Measurements from ENCODE around the gene TCF3.
"Not testable (repeated sequence)": the region's sequence is repeated elsewhere in the genome, so short reads cannot be mapped to it uniquely, and the experiment has no call there.

The TCF3 gene

DNA sequence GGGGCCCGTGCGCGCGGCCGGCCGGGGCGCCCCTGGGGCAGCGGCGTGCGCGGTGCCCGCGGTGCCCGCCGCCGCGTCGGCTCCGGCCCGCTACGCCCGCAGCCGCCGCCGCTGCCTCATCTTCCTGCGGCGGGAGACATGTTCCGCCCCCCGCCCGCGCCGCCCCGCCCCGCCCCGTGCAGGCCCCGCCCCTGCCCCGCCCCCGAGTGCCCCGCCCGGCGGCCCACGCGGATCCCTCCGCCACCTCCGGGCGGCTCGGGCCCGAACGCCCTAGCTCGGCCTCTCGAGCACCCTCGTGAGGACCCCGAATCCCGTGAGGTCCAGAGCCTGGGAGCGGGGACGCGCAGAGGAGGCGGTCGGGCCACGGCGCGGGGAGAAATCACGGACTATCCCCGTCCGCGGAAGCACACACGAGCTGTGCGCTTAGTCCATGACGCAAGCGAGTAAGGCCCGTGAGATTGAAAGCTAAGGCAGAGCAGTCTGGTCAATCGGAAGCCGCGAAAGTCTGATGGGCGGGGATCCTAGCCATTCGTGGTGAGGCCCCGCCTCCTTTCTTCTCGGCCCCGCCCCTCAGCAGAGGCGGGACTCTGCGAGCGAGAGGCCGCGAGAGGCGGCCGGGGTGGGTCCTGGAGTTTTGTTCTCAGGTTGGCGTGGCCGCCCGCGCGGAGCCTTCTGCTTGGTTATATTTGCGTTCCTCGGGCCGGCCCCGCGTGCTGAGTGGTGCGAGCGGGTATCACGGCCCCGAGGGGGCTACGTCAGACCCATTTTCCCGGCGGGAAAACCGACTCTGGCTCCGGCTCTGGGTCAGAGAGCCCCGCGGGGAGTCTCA, at the start of gene TCF3:
Gene TCF3, minus strand, starts transcription at position 145 of the 829 bp plus-strand sequence. CDS start 2,367 bp downstream, outside the sequence.
- Histone ChIP-seq H2AFZ (ENCODE audit: low read depth, low read length) (peak within 1 kb of the TSS; percentile 42), H3K27me3 (ENCODE audit: insufficient read depth, low read length) (peaks cover 14% of the 10 kb centered on the region), H3K36me3 (ENCODE audit: insufficient read depth, low read length) (peaks cover 26% of the 10 kb centered on the region), H3K4me3 (ENCODE audit: low read length) (peak within 1 kb of the TSS; percentile 97), H3K9me3 (ENCODE audit: low read length) (peaks cover 2% of the 10 kb centered on the region), H3K4me1 (ENCODE audit: insufficient read depth, low read length) (peaks cover 12% of the 10 kb centered on the region)

DNA sequence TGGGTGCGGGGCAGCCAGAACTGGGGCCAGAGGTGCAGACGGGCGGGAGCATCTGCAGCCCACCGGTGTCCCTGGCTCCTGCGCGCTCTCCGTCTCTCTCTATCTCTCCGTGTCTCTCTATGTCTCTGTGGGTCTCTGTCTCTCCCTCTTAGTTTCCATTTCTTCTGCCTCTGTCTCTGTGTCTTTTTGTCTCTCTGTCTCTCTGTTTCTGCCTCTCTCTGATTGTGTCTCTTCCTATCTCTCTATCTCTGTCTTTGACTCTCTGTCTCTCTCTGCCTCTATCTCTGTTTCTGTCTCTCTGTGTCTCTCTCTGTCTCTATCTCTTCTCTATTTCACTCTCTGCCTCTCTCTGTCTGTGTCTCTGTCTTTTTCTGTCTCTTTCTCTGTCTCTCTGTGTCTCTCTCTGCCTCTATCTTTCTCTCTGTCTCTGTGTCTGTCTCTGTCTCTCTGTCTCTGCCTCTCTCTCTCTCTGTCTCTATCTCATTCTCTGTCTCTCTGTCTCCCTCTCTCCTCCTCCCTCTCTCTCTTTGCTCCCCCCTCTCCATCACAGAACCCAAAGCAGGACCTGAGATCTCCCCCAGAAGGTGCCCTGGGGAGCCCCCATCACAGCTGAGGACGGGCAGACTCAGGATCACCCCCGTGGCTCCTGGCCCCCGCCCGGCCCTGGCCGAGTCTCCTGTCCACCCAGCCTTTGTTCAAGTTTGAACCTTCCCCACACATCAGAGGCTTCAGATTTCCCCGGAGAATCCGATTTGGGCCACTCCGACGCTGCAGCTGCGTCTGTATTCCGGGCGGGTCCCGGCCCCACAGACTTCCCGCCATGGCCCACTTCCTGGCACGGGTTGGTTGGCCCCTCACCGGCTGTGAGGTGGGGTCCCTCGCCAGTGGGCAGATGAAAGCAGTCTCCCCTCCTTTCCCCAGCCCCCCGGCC, 48.6 kb upstream of the TCF3 start:
- no peaks in the 10 kb centered on the region for H3K36me3 ChIP-seq (ENCODE audit: insufficient read depth, low read length)
- H3K27me3 ChIP-seq (ENCODE audit: insufficient read depth, low read length): peaks cover 4% of the 10 kb centered on the region
- H3K9me3 ChIP-seq (ENCODE audit: low read length): peaks cover 2% of the 10 kb centered on the region
- no peak overlapping the region for H3K4me3 ChIP-seq (ENCODE audit: low read length)
- no peaks in the 10 kb centered on the region for H3K4me1 ChIP-seq (ENCODE audit: insufficient read depth, low read length)
- no peak overlapping the region for H2AFZ ChIP-seq (ENCODE audit: low read depth, low read length)

DNA sequence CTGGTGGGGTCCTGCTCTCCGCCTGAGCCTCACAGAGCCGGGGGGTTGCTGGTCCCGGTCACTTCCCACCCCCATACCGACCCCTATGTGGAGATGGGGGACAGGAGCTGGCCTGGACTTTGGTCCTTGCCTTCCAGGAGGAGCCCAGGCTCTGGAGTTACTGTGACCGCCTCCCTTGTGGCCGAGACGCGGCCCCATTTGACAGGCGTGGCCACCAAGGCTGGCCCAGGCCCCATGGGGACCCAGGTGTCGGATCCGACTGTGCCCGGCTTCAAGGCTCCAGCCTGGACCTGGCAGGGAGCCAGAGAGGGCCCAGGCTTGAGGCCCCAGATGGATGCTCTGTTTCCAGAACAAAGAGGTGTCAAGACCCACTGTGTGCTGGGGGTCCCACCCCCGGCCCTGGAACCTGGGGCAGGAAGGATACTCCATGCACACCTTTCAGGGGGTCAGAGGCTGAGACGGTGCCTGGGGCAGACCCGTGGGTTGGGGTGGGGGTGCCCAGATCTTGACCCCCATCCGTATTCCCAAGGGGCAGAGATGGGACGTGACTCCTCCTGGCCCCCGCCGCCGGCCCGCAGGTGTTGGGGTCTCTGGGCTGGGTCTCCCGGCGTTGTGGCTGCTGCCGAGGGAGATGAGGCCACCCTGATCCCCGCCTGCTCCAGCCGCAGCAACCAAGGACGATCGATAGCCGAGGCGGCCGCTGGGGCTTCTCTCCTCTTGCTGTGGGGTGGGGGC, 47.8 kb upstream of the TCF3 start:
- no peaks in the 10 kb centered on the region for H3K36me3 ChIP-seq (ENCODE audit: insufficient read depth, low read length)
- H3K9me3 ChIP-seq (ENCODE audit: low read length): peaks cover 2% of the 10 kb centered on the region
- no peak overlapping the region for H3K4me3 ChIP-seq (ENCODE audit: low read length)
- H3K27me3 ChIP-seq (ENCODE audit: insufficient read depth, low read length): peaks cover 4% of the 10 kb centered on the region
- no peaks in the 10 kb centered on the region for H3K4me1 ChIP-seq (ENCODE audit: insufficient read depth, low read length)
- no peak overlapping the region for H2AFZ ChIP-seq (ENCODE audit: low read depth, low read length)

DNA sequence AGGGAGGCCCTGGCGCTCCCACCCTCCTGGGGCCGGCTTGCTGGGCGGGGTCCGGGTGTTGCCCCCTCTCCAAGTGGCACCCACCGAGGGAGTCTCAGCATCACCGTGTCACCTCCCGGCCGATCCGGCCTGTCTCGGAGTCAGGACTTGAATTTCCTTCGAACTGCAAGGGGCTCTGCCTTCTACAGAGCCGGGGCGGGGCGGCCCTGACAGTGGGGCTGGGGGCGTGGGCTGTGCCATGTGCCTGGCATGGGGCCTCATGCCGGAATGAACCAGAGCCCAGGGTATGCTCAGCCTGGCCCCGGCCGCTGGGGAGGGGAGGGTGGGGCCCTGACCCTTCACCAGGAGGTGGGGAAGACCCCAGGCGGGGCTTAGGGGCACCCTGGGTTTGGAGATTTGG, 47.0 kb upstream of the TCF3 start:
- no peak overlapping the region for H2AFZ ChIP-seq (ENCODE audit: low read depth, low read length)
- H3K4me3 ChIP-seq (ENCODE audit: low read length): no peak overlapping the region
- H3K9me3 ChIP-seq (ENCODE audit: low read length): peaks cover 2% of the 10 kb centered on the region
- H3K4me1 ChIP-seq (ENCODE audit: insufficient read depth, low read length): no peaks in the 10 kb centered on the region
- H3K27me3 ChIP-seq (ENCODE audit: insufficient read depth, low read length): peaks cover 4% of the 10 kb centered on the region
- H3K36me3 ChIP-seq (ENCODE audit: insufficient read depth, low read length): no peaks in the 10 kb centered on the region

DNA sequence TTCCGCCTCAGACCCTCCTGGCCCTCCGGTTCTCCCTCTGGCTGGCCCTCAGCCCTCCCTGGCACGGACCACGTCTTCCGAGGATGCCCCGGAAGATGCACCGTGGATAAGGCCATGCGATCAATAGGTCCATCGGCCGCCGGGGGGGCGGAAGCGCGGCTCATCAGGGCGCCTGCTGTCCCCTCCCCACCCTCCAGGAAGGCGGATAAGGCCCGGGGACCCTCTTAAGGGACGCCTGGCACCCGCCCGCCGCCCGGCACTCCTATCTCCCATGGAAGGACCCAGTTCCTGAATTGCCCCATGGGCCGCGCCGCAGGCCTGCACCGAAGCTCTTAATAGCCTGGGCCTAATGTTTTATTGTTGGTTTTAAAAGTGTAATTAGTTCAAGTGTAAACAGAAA, 46.2 kb upstream of the TCF3 start:
- H3K27me3 ChIP-seq (ENCODE audit: insufficient read depth, low read length): peaks cover 5% of the 10 kb centered on the region
- no peaks in the 10 kb centered on the region for H3K36me3 ChIP-seq (ENCODE audit: insufficient read depth, low read length)
- no peak overlapping the region for H3K4me3 ChIP-seq (ENCODE audit: low read length)
- peaks cover 2% of the 10 kb centered on the region for H3K9me3 ChIP-seq (ENCODE audit: low read length)
- H3K4me1 ChIP-seq (ENCODE audit: insufficient read depth, low read length): no peaks in the 10 kb centered on the region
- no peak overlapping the region for H2AFZ ChIP-seq (ENCODE audit: low read depth, low read length)

DNA sequence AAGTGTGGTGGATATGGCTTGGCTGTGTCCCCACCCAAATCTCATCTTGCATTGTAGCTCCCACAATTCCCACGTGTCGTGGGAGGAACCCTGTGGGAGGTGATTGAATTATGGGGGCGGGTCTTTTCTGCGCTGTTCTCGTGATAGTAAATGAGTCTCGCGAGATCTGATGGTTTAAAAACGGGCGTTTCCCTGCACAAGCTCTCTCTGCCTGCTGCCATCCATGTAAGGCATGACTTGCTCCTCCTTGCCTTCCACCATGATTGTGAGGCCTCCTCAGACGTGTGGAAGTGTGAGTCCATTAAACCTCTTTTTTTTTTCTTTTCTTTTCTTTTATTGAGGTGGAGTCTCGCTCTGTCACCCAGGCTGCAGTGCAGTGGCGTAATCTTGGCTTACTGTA, 43.1 kb upstream of the TCF3 start:
- H3K4me1 ChIP-seq (ENCODE audit: insufficient read depth, low read length); H2AFZ ChIP-seq (ENCODE audit: low read depth, low read length); H3K9me3 ChIP-seq (ENCODE audit: low read length); H3K4me3 ChIP-seq (ENCODE audit: low read length); H3K36me3 ChIP-seq (ENCODE audit: insufficient read depth, low read length): not testable (repeated sequence)
- peaks cover 27% of the 10 kb centered on the region for H3K27me3 ChIP-seq (ENCODE audit: insufficient read depth, low read length)

DNA sequence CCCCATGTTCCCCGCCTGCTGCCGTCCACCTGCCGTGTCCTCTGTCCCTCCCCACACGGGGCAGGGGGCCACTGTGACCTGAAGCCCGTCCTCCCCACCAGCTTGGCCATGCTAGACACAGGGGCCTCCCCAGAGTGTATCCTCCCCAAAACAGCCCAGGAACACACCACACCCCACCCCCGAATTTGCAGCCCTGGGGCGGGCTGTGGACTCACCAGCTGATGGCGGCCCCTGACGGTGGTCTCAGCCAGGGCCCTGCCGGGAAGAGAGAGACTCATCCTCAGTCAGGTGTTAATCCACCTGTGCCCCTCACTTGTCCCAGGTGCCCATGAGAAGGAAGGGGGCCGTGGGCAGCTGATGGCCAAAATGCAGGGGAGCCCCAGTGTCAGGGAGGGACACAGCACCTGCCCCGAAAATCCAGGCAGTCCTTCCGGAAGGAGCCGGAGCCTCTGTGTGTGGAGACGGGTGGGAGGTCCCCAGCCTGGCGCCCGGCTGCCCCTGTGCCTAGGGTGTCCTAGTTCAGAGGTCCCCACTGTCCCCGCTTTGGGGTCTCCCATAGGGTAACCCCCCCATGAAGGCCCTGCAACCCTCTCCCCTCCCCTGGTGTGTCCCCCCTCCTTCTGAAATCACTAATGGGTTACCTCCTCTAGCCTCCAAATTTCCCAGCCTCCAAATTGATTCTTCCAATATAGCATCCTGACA, 39.3 kb upstream of the TCF3 start:
- Histone ChIP-seq H3K4me1 (ENCODE audit: insufficient read depth, low read length) (no peaks in the 10 kb centered on the region), H3K36me3 (ENCODE audit: insufficient read depth, low read length) (no peaks in the 10 kb centered on the region), H2AFZ (ENCODE audit: low read depth, low read length) (no peak overlapping the region), H3K9me3 (ENCODE audit: low read length) (peaks cover 2% of the 10 kb centered on the region), H3K4me3 (ENCODE audit: low read length) (no peak overlapping the region), H3K27me3 (ENCODE audit: insufficient read depth, low read length) (peaks cover 31% of the 10 kb centered on the region)

DNA sequence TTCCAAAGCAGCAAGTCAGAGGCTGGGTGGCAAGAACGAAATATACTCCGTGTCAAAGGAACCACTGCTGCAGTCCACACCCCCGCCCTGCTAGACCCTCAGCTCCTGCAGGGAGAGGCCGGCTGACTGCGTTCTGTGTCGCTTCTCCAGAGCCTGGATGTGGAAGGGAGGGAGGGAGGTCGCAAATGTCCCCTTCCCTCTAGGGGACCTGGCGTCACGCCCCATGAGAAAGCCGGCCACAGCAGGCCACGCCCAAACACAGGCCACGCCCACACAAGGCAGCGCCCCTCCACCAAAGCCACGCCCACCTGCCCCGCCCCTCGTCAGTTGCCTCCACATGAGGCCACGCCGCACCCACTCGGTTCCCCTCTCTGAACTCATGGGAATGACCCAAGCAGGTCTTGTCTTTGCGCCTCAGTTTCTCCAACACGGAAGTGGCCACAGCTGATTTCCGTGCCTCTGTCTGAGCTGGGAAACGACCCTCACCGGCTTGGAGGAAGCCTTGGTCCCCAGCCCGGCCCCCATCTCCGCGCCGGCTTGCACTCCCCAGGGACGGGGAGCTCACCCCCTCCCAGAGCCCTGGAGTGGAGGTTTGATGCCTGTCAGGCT, 38.4 kb upstream of the TCF3 start:
- Histone ChIP-seq H3K4me3 (ENCODE audit: low read length) (no peak overlapping the region), H3K9me3 (ENCODE audit: low read length) (peaks cover 2% of the 10 kb centered on the region), H3K27me3 (ENCODE audit: insufficient read depth, low read length) (peaks cover 33% of the 10 kb centered on the region), H2AFZ (ENCODE audit: low read depth, low read length) (no peak overlapping the region), H3K36me3 (ENCODE audit: insufficient read depth, low read length) (no peaks in the 10 kb centered on the region), H3K4me1 (ENCODE audit: insufficient read depth, low read length) (no peaks in the 10 kb centered on the region)

DNA sequence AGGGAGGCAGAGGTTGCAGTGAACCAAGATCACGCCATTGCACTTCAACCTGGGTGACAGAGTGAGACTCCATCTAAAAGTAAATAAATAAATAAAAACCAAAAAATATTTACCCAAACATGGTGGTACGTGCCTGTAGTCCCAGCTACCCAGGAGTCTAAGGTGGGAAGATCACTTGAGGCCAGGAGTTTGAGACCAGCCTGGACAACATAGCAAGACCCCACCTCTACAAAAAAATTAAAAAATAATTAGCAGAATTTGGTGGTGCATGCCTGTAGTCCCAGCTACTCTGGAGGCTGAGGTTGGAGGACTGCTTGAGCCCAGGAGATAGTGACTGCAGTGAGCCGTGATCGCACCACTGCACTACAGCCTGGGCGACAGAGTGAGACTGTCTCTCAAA, 33.4 kb upstream of the TCF3 start:
- not testable (repeated sequence) for H3K4me3 ChIP-seq (ENCODE audit: low read length); H3K4me1 ChIP-seq (ENCODE audit: insufficient read depth, low read length); H3K36me3 ChIP-seq (ENCODE audit: insufficient read depth, low read length); H2AFZ ChIP-seq (ENCODE audit: low read depth, low read length); H3K9me3 ChIP-seq (ENCODE audit: low read length)
- peaks cover 27% of the 10 kb centered on the region for H3K27me3 ChIP-seq (ENCODE audit: insufficient read depth, low read length)

DNA sequence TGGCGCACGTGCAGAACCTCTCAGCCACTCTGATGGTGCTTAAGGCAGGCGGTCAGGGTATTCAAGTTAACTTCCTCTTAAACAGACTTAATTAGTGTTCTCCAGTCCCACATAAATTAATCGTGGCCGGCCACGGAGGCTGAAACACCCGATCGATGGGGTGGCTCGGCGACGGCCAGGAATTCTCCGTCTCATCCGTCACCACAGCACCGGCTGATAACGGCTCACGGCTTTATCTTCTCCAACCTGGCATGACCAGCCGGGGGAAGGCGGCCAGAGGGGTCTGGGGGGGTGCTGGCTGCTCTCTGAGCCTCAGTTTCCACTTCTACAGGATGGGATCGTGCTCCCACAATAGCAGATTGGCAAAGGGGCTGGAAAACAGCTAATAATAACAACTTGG, 32.6 kb upstream of the TCF3 start:
- H3K36me3 ChIP-seq (ENCODE audit: insufficient read depth, low read length): no peaks in the 10 kb centered on the region
- no peak overlapping the region for H3K4me3 ChIP-seq (ENCODE audit: low read length)
- H2AFZ ChIP-seq (ENCODE audit: low read depth, low read length): no peak overlapping the region
- peaks cover 24% of the 10 kb centered on the region for H3K27me3 ChIP-seq (ENCODE audit: insufficient read depth, low read length)
- H3K9me3 ChIP-seq (ENCODE audit: low read length): no peaks in the 10 kb centered on the region
- no peaks in the 10 kb centered on the region for H3K4me1 ChIP-seq (ENCODE audit: insufficient read depth, low read length)

DNA sequence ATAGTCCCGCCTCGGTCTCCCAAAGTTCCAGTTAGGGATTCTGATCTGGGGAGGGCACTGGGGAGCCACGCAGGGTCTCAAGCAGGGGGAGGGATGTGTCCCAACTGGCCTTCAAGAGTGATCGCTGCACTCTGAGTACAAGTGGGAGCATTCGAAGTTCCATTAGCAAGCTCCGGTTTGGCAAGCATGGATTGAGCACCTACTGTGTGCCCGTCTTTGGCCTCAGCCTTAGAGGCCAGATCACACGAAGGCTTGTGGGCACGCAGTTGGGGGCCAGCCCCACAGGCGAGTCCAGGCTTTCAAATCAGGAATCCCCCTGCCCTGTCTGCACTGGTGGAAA, 32.1 kb upstream of the TCF3 start:
- H3K27me3 ChIP-seq (ENCODE audit: insufficient read depth, low read length): peaks cover 24% of the 10 kb centered on the region
- no peak overlapping the region for H3K4me3 ChIP-seq (ENCODE audit: low read length)
- no peaks in the 10 kb centered on the region for H3K9me3 ChIP-seq (ENCODE audit: low read length)
- no peaks in the 10 kb centered on the region for H3K4me1 ChIP-seq (ENCODE audit: insufficient read depth, low read length)
- H3K36me3 ChIP-seq (ENCODE audit: insufficient read depth, low read length): no peaks in the 10 kb centered on the region
- no peak overlapping the region for H2AFZ ChIP-seq (ENCODE audit: low read depth, low read length)

DNA sequence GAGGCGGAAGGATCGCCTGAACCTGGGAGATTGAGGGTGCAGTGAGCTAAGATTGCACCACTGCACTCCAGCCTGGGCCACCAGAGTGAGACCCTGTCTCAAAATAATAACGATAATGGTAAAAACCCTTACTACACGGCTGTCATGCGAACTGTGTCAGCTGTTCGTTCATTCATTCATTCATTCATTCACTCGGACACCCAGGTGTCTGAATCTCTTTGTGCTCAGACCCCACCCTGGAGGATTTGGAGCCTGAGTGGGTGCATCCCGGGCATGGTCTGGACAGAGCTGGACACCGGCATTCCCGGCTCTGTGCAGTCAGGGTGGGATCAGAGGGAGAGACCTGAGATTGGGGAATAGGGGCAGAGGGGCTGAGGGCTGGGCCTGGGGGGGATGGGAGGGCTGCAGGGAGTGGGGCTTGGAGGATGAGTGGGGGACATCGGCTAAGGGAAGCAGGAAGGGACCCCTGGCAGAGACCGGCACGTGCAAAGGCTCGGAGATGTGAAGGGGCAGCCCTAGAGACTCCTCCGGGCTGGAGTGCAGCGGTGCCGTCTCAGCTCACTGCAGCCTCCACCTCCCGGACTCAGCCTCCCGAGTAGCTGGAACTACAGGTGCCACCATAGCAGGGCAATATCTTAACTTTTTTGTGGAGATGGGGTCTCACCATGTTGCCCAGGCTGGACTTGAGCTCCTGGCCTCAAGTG, 31.6 kb upstream of the TCF3 start:
- H3K4me3 ChIP-seq (ENCODE audit: low read length): no peak overlapping the region
- peaks cover 24% of the 10 kb centered on the region for H3K27me3 ChIP-seq (ENCODE audit: insufficient read depth, low read length)
- no peak overlapping the region for H2AFZ ChIP-seq (ENCODE audit: low read depth, low read length)
- H3K36me3 ChIP-seq (ENCODE audit: insufficient read depth, low read length): no peaks in the 10 kb centered on the region
- no peaks in the 10 kb centered on the region for H3K4me1 ChIP-seq (ENCODE audit: insufficient read depth, low read length)
- H3K9me3 ChIP-seq (ENCODE audit: low read length): no peaks in the 10 kb centered on the region
